ENCODE measurements around the gene PRDX2. TPM values are rescaled to one million over a fixed set of nuclear protein-coding genes. Genes with fewer than 3 reads are reported as not detected.

Gene PRDX2
- polyA plus RNA-seq, 3 donors, result 40.0 to 71.5 (median 46.7) TPM

DNA sequence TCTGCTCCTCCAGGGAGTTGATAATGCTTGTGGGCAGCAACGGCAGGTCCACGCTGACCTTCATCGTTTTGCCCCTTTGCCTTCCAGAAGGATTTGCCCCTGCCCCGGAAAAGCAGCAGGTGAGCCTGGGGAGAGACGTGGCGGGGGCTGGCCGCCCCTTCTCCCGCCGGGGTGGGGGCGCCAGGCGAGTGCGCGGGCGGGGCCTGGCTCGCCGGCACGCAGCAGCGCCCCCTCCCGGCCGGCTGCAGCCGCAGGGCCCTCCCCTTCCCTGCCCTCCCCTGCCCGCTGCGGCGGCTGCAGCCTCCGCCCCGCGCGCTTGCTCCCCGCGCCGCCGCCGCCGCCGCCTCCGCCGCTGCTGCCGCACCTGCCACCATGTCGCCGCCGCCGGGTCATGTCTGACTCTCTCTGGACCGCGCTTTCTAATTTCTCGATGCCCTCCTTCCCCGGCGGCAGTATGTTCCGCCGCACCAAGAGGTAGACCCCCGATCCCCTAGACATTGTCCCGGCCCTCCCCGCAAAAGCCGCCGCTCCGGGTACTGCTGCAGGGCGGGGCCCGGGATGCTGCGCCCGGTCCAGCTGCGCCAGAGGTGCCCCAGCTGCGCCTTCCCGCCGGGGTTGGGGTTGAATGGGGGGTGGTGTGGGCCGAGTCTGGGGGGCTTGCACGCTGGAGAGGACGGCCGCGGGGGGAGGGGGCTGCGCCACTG is 36.7 kb upstream of the PRDX2 start, which contains the start of gene MAST1:
Gene MAST1, plus strand, starts transcription at position 334 of the 704 bp plus-strand sequence. Its CDS starts 58 bp downstream, at position 392.
- Mint-ChIP-seq H3K27ac (peak within 1 kb of the TSS in 1 of 7 donors; percentile 73), H3K9me3 (peaks cover 3 to 47% (median 38%) of the 10 kb centered on the region in 7 donors), H3K36me3 (peaks cover 11 to 12% of the 10 kb centered on the region in 2 donors), H3K4me1 (peaks cover 31% of the 10 kb centered on the region), H3K27me3 (ENCODE audit: low read depth in 3 of 3) (peaks cover 79 to 87% (median 80%) of the 10 kb centered on the region in 3 donors), H3K4me3 (peak within 1 kb of the TSS; percentile 41 to 85)
- Histone ChIP-seq H3K79me2 (ENCODE audit: insufficient read depth, low read length) (no peaks in the 10 kb centered on the region), H3K27me3 (ENCODE audit: control insufficient read depth in 2 of 2, insufficient read depth in 2 of 2, low read length in 2 of 2) (peaks cover 70 to 88% of the 10 kb centered on the region in 2 donors), H2AFZ (ENCODE audit: insufficient read depth, low read depth, low read length, poor library complexity, severe bottlenecking) (no peak within 1 kb of the TSS), H3K4me3 (replicated peaks in 1 of 3; ENCODE audit: low read depth in 2 of 3, low read length in 3 of 3) (no peak within 1 kb of the TSS), H3K9ac (ENCODE audit: insufficient read depth, low read length, poor library complexity, severe bottlenecking) (no peak within 1 kb of the TSS), H3K4me1 (ENCODE audit: control insufficient read depth in 1 of 2, insufficient read depth in 2 of 2, low read length in 2 of 2) (peaks cover 17 to 37% of the 10 kb centered on the region in 2 donors), H3K9me3 (replicated peaks in 1 of 2; ENCODE audit: control insufficient read depth in 1 of 2, insufficient read depth in 1 of 2, low read length in 2 of 2) (peaks cover 13 to 60% of the 10 kb centered on the region in 2 donors), H4K20me1 (ENCODE audit: insufficient read depth, low read length) (no peaks in the 10 kb centered on the region), H3K36me3 (replicated peaks in 1 of 2; ENCODE audit: control insufficient read depth in 1 of 2, insufficient read depth in 2 of 2, low read length in 2 of 2) (no peaks in the 10 kb centered on the region), H3K4me2 (replicated peaks; ENCODE audit: extremely low read depth, low read length, poor library complexity, severe bottlenecking) (peak within 1 kb of the TSS; percentile 57), H3K27ac (ENCODE audit: low read depth in 1 of 2, low read length in 2 of 2) (no peak within 1 kb of the TSS)
- TF ChIP-seq CTCF (IDR thresholded peaks at IDR 0.05), result peak; percentile 66
- peak in 2 of 3 donors; percentile 17 to 49 for DNase-seq
- intact Hi-C loops (cut with micrococcal nuclease), result no loop called here
- WGBS (ENCODE audit: insufficient coverage), result under 1% methylated on average over 59 of the region's 69 CpGs

GRCh38 chr19:12837225-12837624 is 35.6 kb upstream of the PRDX2 start:
- Histone ChIP-seq H3K9ac (ENCODE audit: insufficient read depth, low read length, poor library complexity, severe bottlenecking) (no peak overlapping the region), H3K27me3 (ENCODE audit: control insufficient read depth in 2 of 2, insufficient read depth in 2 of 2, low read length in 2 of 2) (peaks cover 77 to 95% of the 10 kb centered on the region in 2 donors), H3K4me1 (ENCODE audit: control insufficient read depth in 1 of 2, insufficient read depth in 2 of 2, low read length in 2 of 2) (peaks cover 18 to 42% of the 10 kb centered on the region in 2 donors), H2AFZ (ENCODE audit: insufficient read depth, low read depth, low read length, poor library complexity, severe bottlenecking) (no peak overlapping the region), H4K20me1 (ENCODE audit: insufficient read depth, low read length) (no peaks in the 10 kb centered on the region), H3K79me2 (ENCODE audit: insufficient read depth, low read length) (no peaks in the 10 kb centered on the region), H3K27ac (ENCODE audit: low read depth in 1 of 2, low read length in 2 of 2) (no peak overlapping the region), H3K36me3 (replicated peaks in 1 of 2; ENCODE audit: control insufficient read depth in 1 of 2, insufficient read depth in 2 of 2, low read length in 2 of 2) (no peaks in the 10 kb centered on the region), H3K4me2 (replicated peaks; ENCODE audit: extremely low read depth, low read length, poor library complexity, severe bottlenecking) (no peak overlapping the region), H3K9me3 (replicated peaks in 1 of 2; ENCODE audit: control insufficient read depth in 1 of 2, insufficient read depth in 1 of 2, low read length in 2 of 2) (peaks cover 13 to 66% of the 10 kb centered on the region in 2 donors), H3K4me3 (replicated peaks in 1 of 3; ENCODE audit: low read depth in 2 of 3, low read length in 3 of 3) (no peak overlapping the region)
- WGBS (ENCODE audit: insufficient coverage), result 75% methylated on average over 2 of the region's 4 CpGs
- Mint-ChIP-seq H3K4me3 (peak overlapping the region in 1 of 2 donors; percentile 82), H3K36me3 (peaks cover 14 to 17% of the 10 kb centered on the region in 2 donors), H3K9me3 (peaks cover 5 to 52% (median 40%) of the 10 kb centered on the region in 7 donors), H3K27ac (peak overlapping the region in 1 of 7 donors; percentile 73), H3K4me1 (peaks cover 37% of the 10 kb centered on the region), H3K27me3 (ENCODE audit: low read depth in 3 of 3) (peaks cover 89 to 92% (median 90%) of the 10 kb centered on the region in 3 donors)
- DNase-seq, result no peak
- intact Hi-C loops (cut with micrococcal nuclease), result no loop called here
- no peak for TF ChIP-seq CTCF (IDR thresholded peaks at IDR 0.05)

All from CD14-positive monocyte (primary cell).